Stromal cell of bone marrow (primary cell): ENCODE data around the gene ARHGAP28.

Experiments
- DNase-seq: peaks from one replicate; pipeline ENCODE4 v3.0.0-alpha.2; 2012; ENCODE audit warnings: low read depth

The ARHGAP28 gene

GRCh38 chr18:6874315-6874714 is 144.8 kb downstream of the ARHGAP28 start:
- no peak for DNase-seq

GRCh38 chr18:6875749-6876148 is 146.2 kb downstream of the ARHGAP28 start:
- no peak for DNase-seq

DNA sequence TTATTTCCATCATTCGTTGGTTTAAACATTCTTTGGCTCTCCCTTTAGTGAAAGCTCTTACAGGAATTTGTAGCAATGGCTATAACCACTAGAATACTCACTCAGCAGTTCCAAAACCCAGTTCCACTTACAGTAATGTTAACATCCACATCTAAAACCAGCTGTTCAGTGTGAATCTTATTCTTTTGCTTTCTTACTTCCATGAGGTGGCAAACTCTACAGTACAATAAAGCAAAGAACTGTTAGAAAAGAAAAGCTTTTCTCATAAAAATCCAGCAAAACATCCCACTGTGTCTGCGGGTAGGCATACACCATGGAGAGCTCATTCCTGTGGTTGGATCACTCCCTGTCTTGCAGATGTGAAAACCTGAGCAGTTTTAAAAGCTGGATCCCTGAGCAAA is 147.1 kb downstream of the ARHGAP28 start:
- no peak for DNase-seq

GRCh38 chr18:6877288-6877687 is 147.8 kb downstream of the ARHGAP28 start:
- DNase-seq: no peak

- DNase-seq: no peak
Observed at GRCh38 chr18:6878556-6879297, 149.2 kb downstream of the ARHGAP28 start.

DNA sequence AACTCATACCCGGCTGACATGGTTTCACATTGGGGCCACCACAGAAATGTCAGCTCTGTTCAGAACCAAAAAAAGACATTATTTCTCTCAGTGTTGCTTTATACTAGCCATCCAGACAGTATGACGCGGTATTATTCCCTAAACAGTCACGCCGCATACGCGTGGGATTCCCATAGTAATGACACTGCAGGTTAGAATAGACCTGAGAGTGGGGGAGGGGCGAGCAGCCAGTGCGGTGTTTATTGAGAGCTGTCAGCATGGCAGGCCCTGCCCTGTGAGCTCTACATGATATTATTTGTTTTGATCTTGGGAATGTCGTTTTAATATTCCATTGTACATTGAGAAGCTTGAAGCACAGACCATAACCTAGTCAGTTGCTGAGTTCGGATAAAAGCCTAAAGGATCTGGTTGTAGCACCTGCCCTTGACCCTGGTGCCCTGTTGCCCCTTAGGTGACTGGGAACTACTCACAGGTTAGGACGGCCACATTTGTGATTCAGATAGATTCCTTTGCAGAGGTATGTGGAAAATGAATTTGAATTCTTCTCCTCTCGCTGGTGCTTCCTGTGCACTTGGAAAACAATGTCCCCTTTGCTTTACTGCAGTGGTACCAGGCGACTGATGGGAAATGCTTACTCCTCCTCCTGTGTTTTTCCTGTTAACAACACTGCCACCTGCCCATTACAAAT is 150.1 kb downstream of the ARHGAP28 start:
- DNase-seq: no peak

DNA sequence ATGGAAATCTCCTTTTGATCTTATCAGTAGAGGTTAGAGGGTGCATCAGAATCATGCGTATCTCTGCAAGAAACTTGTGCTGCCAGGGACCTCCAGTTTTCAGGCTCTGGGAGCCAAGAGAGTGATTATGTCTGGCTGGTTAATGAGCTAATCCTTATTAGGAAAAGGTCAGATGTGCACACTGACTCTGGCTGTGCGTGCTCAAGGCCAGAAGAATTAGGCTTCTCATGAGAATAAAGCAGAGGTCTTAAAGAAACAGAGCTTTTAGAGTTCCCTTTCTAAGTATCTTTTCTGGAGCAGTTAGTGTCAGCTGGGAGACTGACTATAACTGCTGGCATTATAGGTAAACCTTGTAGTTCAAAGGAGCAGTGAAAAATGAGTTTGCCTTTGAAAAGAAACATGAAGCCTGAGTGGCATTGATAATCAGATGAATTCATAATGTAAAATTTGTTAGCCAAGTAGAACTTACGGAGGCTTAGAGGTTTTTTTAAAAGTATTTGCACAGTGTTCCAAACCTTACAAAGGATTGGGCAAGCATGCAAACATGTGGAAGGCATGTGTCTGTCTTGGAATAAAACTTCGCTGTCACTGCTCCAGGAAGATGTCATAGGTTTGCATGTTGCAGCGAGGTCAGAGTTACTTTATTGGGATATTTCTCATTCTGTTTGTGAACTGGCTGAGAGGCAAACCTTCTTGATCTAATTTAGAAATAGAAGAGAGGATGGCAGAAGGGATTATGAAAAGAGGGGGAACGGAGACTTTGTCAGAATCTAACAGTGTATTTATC is 151.7 kb downstream of the ARHGAP28 start:
- DNase-seq: peak; percentile 66

GRCh38 chr18:6882401-6882800 is 152.9 kb downstream of the ARHGAP28 start:
- no peak for DNase-seq

DNA sequence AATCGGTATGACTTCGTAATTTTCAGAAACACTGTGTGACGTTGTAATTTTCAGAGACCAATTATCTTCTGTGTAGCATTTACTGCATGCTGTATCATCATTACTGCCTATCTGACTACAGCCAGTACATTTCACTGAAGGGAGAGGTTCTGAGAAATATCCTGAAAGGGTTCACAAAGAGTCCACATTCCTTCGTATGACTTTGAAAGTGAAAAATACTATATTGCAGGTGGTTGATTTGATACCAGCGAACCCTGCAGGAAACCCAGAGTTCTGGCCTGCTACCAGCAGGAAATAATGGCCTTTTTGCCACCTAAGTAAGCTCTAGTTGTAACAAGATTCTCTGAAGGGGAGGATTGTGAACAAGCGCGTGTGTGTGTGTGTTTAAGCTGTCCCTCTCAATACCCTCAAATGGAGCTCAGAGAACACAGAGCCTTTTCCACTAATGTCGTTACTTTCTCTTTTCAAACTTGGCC is 155.5 kb downstream of the ARHGAP28 start:
- no peak for DNase-seq

DNA sequence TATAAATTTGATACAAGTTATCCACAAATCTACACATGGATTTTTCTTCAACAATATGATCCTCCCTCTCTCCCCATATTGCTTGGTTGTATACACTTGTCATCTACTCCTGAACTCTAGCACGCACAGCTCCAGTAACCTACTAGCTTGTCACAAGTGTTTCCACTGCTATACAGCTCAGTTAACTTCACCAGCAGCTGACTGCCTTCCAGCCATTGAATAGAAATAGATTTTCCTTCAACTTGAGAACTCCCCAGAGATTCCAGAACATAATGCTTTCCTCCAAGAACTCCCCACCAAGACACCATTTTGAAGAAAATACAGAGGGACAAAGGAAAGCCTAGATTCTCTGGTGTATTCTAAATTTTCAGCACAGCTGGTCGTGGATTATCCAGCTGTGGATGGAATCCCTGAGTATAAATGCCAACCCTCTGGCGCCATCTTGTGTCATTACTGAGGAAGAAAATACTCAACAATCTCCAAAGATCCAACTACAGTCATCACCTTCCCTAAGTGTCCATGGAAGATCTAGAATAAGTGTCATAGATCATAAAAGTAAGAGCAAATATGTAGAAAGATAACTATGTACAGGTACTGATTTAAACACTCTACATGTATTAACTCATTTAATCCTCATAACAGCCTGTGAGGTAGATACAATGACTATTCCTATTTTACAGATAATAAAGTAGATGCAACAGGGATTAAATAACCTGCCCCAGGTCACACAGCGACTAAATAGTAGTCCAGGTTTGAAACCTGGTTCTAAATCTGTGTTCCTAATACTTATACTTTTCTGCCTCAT is 156.7 kb downstream of the ARHGAP28 start:
- DNase-seq: no peak

DNA sequence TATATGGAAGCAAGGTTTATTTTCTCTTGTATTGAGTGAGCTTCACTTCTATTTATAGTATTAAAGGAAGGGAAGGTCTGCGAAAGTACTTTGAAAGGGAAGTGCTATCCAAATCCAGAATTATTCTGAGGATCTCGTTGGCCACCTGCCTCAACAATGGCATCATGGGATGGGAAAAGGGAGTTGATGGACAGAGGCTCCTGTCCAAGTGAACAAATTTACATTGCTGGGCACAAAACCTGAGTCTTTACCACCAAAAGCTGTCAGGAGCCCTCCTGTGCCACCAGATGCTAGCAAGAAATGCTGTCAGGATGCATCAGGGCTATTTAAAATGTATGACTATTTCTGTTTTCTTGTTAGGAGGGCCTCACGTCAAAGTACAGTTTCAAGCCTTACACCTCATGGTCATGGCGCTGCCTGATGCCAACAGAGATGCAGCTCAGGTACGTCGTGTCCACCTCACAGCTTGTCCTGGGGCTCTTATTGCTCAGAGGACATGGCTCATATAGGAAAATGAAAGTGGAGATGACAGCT is 157.3 kb downstream of the ARHGAP28 start:
- no peak for DNase-seq

GRCh38 chr18:6891788-6892187 is 162.3 kb downstream of the ARHGAP28 start:
- no peak for DNase-seq

- DNase-seq: no peak
Observed at GRCh38 chr18:6901286-6901926, 171.9 kb downstream of the ARHGAP28 start.

DNA sequence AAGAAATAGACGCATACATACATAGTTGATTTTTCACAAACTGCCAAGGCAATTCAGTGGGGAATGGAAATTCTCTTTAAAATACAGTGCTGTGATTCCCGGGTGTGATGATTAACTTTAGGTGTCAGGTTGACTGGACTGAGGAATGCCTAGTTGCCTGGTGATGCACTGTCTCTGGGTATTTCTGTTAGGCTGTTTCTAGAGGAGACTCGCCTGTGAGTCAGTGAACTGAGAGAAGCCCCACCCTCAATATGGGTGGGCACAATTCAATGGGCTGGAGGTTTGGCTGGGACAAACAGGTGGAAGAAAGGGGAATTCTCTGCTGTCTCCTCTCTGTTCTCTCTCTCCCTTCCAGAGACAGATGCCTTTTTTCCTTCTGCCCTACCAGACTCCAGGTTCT is 187.6 kb downstream of the ARHGAP28 start:
- peak; percentile 2 for DNase-seq

DNA sequence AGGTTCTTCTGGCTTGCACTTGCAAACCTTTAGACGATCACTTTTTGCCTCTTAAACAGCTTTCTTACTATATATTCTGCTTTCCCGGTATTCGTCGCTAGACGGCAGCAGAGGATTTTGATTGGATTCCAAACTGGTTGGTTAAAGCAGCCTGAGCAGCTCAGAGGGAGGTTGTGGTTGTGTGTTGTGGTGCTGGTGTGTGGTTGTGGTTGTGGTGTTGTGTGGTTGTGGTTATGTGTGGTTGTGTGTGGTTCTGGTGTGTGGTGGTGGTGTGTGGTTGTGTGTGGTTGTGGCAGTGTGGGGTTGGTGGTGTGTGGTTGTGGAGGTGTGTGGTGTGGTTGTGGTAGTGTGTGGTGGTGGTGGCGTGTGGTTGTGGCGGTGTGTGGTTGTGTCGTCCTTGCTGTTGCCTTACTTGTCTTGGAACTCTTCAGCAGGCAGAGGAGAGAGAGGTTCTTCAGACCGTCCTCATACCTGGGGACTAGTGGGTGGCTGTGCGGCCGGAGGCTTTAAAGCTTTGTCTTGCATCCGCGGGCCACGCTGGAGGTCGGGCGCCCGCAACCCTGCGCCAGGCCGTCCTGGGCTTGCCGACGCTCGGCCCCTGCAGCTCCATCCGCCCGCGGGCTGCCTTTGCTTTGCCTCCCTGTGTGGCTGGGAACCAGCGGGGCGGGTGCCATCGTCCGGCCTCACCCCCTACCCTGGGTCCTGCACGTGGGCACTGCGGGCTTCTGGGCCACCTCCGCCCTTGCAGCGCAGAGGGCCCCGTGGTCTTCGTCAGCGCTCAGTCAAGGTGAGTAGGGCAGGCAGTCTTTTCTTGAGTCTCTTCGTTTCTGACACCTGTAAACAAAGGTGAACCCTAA is 190.8 kb downstream of the ARHGAP28 start:
- peak; percentile 38 for DNase-seq

DNA sequence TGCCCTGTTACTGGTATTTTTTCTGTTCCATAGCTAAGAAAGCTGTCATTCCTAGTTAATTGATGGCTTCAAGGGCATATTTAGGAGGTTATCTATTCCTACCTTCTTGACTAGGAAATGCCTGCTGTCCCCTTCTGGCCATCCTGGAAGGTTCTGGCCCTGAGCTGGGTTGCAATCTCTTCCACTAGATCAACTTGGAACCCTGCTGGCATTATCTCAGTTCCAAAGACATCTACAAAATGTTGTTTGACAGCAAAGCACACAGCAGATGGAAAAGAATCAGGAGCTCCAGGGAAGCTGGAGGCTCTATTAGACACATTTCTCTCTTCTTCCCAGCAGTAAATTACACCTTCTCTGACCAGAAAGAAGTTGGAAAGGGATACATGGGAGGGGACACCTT is 192.1 kb downstream of the ARHGAP28 start:
- DNase-seq: no peak

GRCh38 chr18:6923220-6923619 is 193.7 kb downstream of the ARHGAP28 start:
- no peak for DNase-seq

GRCh38 chr18:6927153-6927552 is 197.6 kb downstream of the ARHGAP28 start:
- DNase-seq: no peak

GRCh38 chr18:6928359-6928758 is 198.8 kb downstream of the ARHGAP28 start:
- DNase-seq: no peak
